HG03280 (cell line): Measurements from ENCODE around the gene PTPRT.

Experiments used
- ATAC-seq: cut with Tn5 transposase; IDR thresholded peaks from one replicate; pipeline ENCODE4 v1.9.1; 2021; ENCODE audit warnings: mild to moderate bottlenecking, moderate library complexity; ENCODE audit not compliant: unreplicated experiment

The PTPRT gene

GRCh38 chr20:42430598-42430997, 759.1 kb downstream of the PTPRT start:
- no peak for ATAC-seq

GRCh38 chr20:42429761-42430458, 759.8 kb downstream of the PTPRT start:
- ATAC-seq, result no peak

GRCh38 chr20:42419814-42420532, 769.7 kb downstream of the PTPRT start:
- no peak for ATAC-seq

- ATAC-seq, result no peak
Observed at GRCh38 chr20:42406826-42407225, 782.9 kb downstream of the PTPRT start.

- no peak for ATAC-seq
Observed at GRCh38 chr20:42402455-42402854, 787.3 kb downstream of the PTPRT start.

- no peak for ATAC-seq
Observed at GRCh38 chr20:42401613-42402012, 788.1 kb downstream of the PTPRT start.

- no peak for ATAC-seq
Observed at GRCh38 chr20:42399802-42400201, 789.9 kb downstream of the PTPRT start.

GRCh38 chr20:42392442-42392841, 797.3 kb downstream of the PTPRT start:
- no peak for ATAC-seq

- ATAC-seq, result no peak
Observed at GRCh38 chr20:42391807-42392206, 797.9 kb downstream of the PTPRT start.

GRCh38 chr20:42380287-42380686, 809.4 kb downstream of the PTPRT start:
- no peak for ATAC-seq

GRCh38 chr20:42379385-42379784, 810.3 kb downstream of the PTPRT start:
- no peak for ATAC-seq

GRCh38 chr20:42378826-42379225, 810.9 kb downstream of the PTPRT start:
- ATAC-seq, result no peak

- no peak for ATAC-seq
Observed at GRCh38 chr20:42376131-42376530, 813.6 kb downstream of the PTPRT start.

GRCh38 chr20:42373049-42373448, 816.7 kb downstream of the PTPRT start:
- no peak for ATAC-seq

- no peak for ATAC-seq
Observed at GRCh38 chr20:42370075-42370474, 819.6 kb downstream of the PTPRT start.

- ATAC-seq, result no peak
Observed at GRCh38 chr20:42368910-42369309, 820.8 kb downstream of the PTPRT start.

- no peak for ATAC-seq
Observed at GRCh38 chr20:42366626-42367025, 823.1 kb downstream of the PTPRT start.

GRCh38 chr20:42364446-42364845, 825.3 kb downstream of the PTPRT start:
- no peak for ATAC-seq

- no peak for ATAC-seq
Observed at GRCh38 chr20:42361402-42361970, 828.2 kb downstream of the PTPRT start.

- ATAC-seq, result no peak
Observed at GRCh38 chr20:42360621-42361020, 829.1 kb downstream of the PTPRT start.

GRCh38 chr20:42359617-42360016, 830.1 kb downstream of the PTPRT start:
- ATAC-seq, result no peak

- ATAC-seq, result no peak
Observed at GRCh38 chr20:42352096-42352495, 837.6 kb downstream of the PTPRT start.
